Gastrocnemius medialis (tissue), 4 donors: ENCODE results near the gene NPEPL1.

Experiments
- CTCF ChIP-seq, 5 experiments: fragments of 450-650 bp in 3 of 5; fragments of 200-600 bp in 2 of 5; sonication (generic) in 2 of 5; IDR thresholded peaks in 4 of 5; conservative IDR thresholded peaks in 1 of 5; 1 replicate in 4 of 5; 2 replicates in 1 of 5; pipeline ENCODE4 v1.5.1; 2016 to 2019; ENCODE audit warnings: antibody characterized with exemption in 5 of 5, mild to moderate bottlenecking in 3 of 5, moderate library complexity in 3 of 5
- POLR2A ChIP-seq, 2 donors: fragments of 450-650 bp; IDR thresholded peaks; one replicate each; pipeline ENCODE4 v1.6.1; 2017; ENCODE audit warnings: antibody characterized with exemption in 2 of 2, mild to moderate bottlenecking in 2 of 2, moderate library complexity in 2 of 2

GRCh38 chr20:58657262-58657661 is 35.3 kb upstream of the NPEPL1 start:
- TF ChIP-seq POLR2A (IDR thresholded peaks at IDR 0.05) (no peak), CTCF (IDR thresholded peaks at IDR 0.05 in 4 of 5, conservative IDR thresholded peaks at IDR 0.05 in 1 of 5) (no peak)
